SK-N-SH (cell line): Measurements from ENCODE around the gene ACTL8. TPM values are rescaled to one million over a fixed set of nuclear protein-coding genes. Genes with fewer than 3 reads are reported as not detected.
A peak's percentile ranks its signal among the peaks of the same experiment; 100 is the strongest.

Experiments
- CTCF ChIA-PET: fragments of 300-600, 350-600 bp; formaldehyde crosslinking; extraction: SDS; loops from one replicate; lab custom pipeline; 2021; lab: Yijun Ruan, JAX
- POLR2A ChIA-PET: fragments of 350-600 bp; sonication (Branson Sonifier 250); formaldehyde crosslinking; extraction: SDS; loops from one replicate; lab custom pipeline; 2020; ENCODE audit warnings: antibody characterized with exemption, inconsistent platforms; lab: Yijun Ruan, JAX
- DNase-seq: peaks from one replicate; pipeline ENCODE4 v3.0.0; 2012
- H2AFZ ChIP-seq: fragments of 200-600 bp; sonication (generic); 2 replicates; pipeline ENCODE4 v1.8.1; 2016; ENCODE audit warnings: antibody characterized with exemption, mild to moderate bottlenecking, low read depth
- H3F3A ChIP-seq: fragments of 200-600 bp; sonication (generic); replicated peaks from 2 replicates; pipeline ENCODE3; 2016; ENCODE audit warnings: antibody characterized with exemption, mild to moderate bottlenecking; ENCODE audit not compliant: insufficient read depth
- H3K27ac ChIP-seq, 2 experiments: fragments of 200-500 bp in 1 of 2; fragments of 200-600 bp in 1 of 2; sonication (Bioruptor generic) in 1 of 2; sonication (generic), shearing (Covaris generic) in 1 of 2; 2 replicates each; pipeline versions ENCODE4 v1.5.1 to v1.6.1; 2014 to 2016; ENCODE audit warnings: low read depth in 2 of 2, inconsistent platforms in 1 of 2, low read length in 1 of 2, mild to moderate bottlenecking in 1 of 2, mixed read lengths in 1 of 2
- H3K27me3 ChIP-seq: fragments of 200-600 bp; sonication (generic), shearing (Covaris generic); 2 replicates; pipeline ENCODE4 v1.6.1; 2016; ENCODE audit warnings: mixed run types; ENCODE audit not compliant: insufficient read depth
- H3K36me3 ChIP-seq, 2 experiments: fragments of 200-500 bp in 1 of 2; fragments of 200-600 bp in 1 of 2; sonication (Bioruptor generic) in 1 of 2; sonication (generic) in 1 of 2; replicated peaks in 1 of 2; 2 replicates each; pipeline versions ENCODE3 to v1.5.1; 2014 to 2016; ENCODE audit warnings: low read length in 1 of 2, mild to moderate bottlenecking in 1 of 2; ENCODE audit not compliant: insufficient read depth in 2 of 2, control insufficient read depth in 1 of 2
- H3K4me1 ChIP-seq, 2 experiments: fragments of 200-500 bp in 1 of 2; fragments of 200-600 bp in 1 of 2; sonication (Bioruptor generic) in 1 of 2; sonication (generic), shearing (Covaris generic) in 1 of 2; 2 replicates each; pipeline versions ENCODE4 v1.5.1 to v1.6.1; 2014 to 2016; ENCODE audit warnings: low read depth in 1 of 2, low read length in 1 of 2, mixed run types in 1 of 2; ENCODE audit not compliant: insufficient read depth in 2 of 2, control insufficient read depth in 1 of 2
- H3K4me2 ChIP-seq: fragments of 200-600 bp; sonication (generic), shearing (Covaris generic); 2 replicates; pipeline ENCODE4 v1.6.1; 2017; ENCODE audit warnings: mixed run types
- H3K4me3 ChIP-seq, 2 experiments: fragments of 200-500 bp in 1 of 2; fragments of 200-600 bp in 1 of 2; sonication (Bioruptor generic) in 1 of 2; sonication (generic), shearing (Covaris generic) in 1 of 2; 2 replicates each; pipeline versions ENCODE4 v1.5.1 to v1.8.1; 2014 to 2016; ENCODE audit warnings: low read depth in 2 of 2, inconsistent platforms in 1 of 2, low read length in 1 of 2, mild to moderate bottlenecking in 1 of 2, mixed read lengths in 1 of 2, moderate library complexity in 1 of 2
- H3K79me2 ChIP-seq: fragments of 200-600 bp; sonication (generic); 2 replicates; pipeline ENCODE4 v1.8.1; 2017; ENCODE audit warnings: mild to moderate bottlenecking; ENCODE audit not compliant: insufficient read depth
- H3K9ac ChIP-seq: fragments of 200-600 bp; sonication (generic); 2 replicates; pipeline ENCODE4 v1.6.1; 2017; ENCODE audit warnings: mixed run types
- H3K9me2 ChIP-seq: fragments of 200-600 bp; sonication (generic); 2 replicates; pipeline ENCODE4 v1.6.1; 2017; ENCODE audit warnings: mixed run types
- H3K9me3 ChIP-seq: fragments of 200-600 bp; sonication (generic); 2 replicates; pipeline ENCODE4 v1.6.1; 2017; ENCODE audit warnings: mixed run types, mild to moderate bottlenecking, moderate library complexity
- H4K20me1 ChIP-seq: fragments of 200-600 bp; sonication (generic); 2 replicates; pipeline ENCODE4 v1.6.1; 2017; ENCODE audit warnings: mild to moderate bottlenecking, mixed run types; ENCODE audit not compliant: insufficient read depth
- CHD2 ChIP-seq: fragments of 150-350 bp; IDR thresholded peaks from 2 replicates; pipeline ENCODE4 v1.6.1; 2018; ENCODE audit warnings: low read length; ENCODE audit not compliant: partially characterized antibody
- ELF1 ChIP-seq: IDR thresholded peaks from 2 replicates; pipeline ENCODE4 v1.4.0; 2012
- EZH2phosphoT487 ChIP-seq: fragments of 200-600 bp; sonication (generic); IDR thresholded peaks from 2 replicates; pipeline ENCODE4 v1.6.1; 2017; ENCODE audit warnings: low read depth, mixed run types, mild to moderate bottlenecking, antibody characterized with exemption, moderate library complexity, borderline replicate concordance
- FOSL2 ChIP-seq: IDR thresholded peaks from 2 replicates; pipeline ENCODE4 v1.4.0; 2012; ENCODE audit warnings: low read depth, mild to moderate bottlenecking, moderate library complexity, borderline replicate concordance
- FOXJ3 ChIP-seq: sonication (generic); formaldehyde crosslinking; IDR thresholded peaks from 2 replicates; pipeline ENCODE4 v1.5.1; 2020; ENCODE audit warnings: mild to moderate bottlenecking, missing genetic modification reagents
- FOXM1 ChIP-seq: IDR thresholded peaks from 2 replicates; pipeline ENCODE4 v1.4.0; 2012; ENCODE audit warnings: low read depth, mild to moderate bottlenecking
- GABPA ChIP-seq: IDR thresholded peaks from 2 replicates; pipeline ENCODE4 v1.4.0; 2012; ENCODE audit warnings: low read depth, mild to moderate bottlenecking
- JUND ChIP-seq: IDR thresholded peaks from 2 replicates; pipeline ENCODE4 v1.4.0; 2012
- NFIC ChIP-seq: IDR thresholded peaks from 2 replicates; pipeline ENCODE4 v1.4.0; 2012; ENCODE audit warnings: borderline replicate concordance
- NRF1 ChIP-seq: IDR thresholded peaks from 2 replicates; pipeline ENCODE4 v1.6.1; 2012; ENCODE audit warnings: low read depth, mild to moderate bottlenecking, low read length
- POLR2AphosphoS5 ChIP-seq: IDR thresholded peaks from 2 replicates; pipeline ENCODE4 v1.6.1; 2012; ENCODE audit warnings: low read depth, low read length
- RXRA ChIP-seq: IDR thresholded peaks from 2 replicates; pipeline ENCODE4 v1.4.0; 2012; ENCODE audit warnings: low read depth, mild to moderate bottlenecking, borderline replicate concordance
- SIN3A ChIP-seq: IDR thresholded peaks from 2 replicates; pipeline ENCODE4 v1.6.1; 2012; ENCODE audit warnings: low read depth, mild to moderate bottlenecking, low read length, moderate library complexity, borderline replicate concordance
- TEAD4 ChIP-seq: IDR thresholded peaks from 2 replicates; pipeline ENCODE4 v1.4.0; 2012; ENCODE audit warnings: mild to moderate bottlenecking, borderline replicate concordance; ENCODE audit not compliant: insufficient read depth
- YY1 ChIP-seq: IDR thresholded peaks from 2 replicates; pipeline ENCODE4 v1.4.0; 2012; ENCODE audit warnings: low read depth, mild to moderate bottlenecking
- WGBS: methylation state at CpG from one replicate; pipeline ENCODE4 v1.1.6; 2017; ENCODE audit warnings: low lambda C conversion rate; 5-methylcytosine and 5-hydroxymethylcytosine counted together
- polyA plus RNA-seq, 3 experiments: library from polyadenylated mRNA; depleted of rRNA; stranded (reverse); fragments of >200 nt; gene quantifications; 2 replicates each; pipeline ENCODE4 v1.2.3, GENCODE V29; 2012
- TF ChIP-seq, protein P1 (sequence below): fragments of 200-600 bp; sonication (generic); IDR thresholded peaks from 2 replicates; pipeline ENCODE4 v1.6.1; 2017; ENCODE audit warnings: antibody characterized with exemption, mild to moderate bottlenecking, moderate library complexity
- TF ChIP-seq, protein P2 (sequence below): IDR thresholded peaks from 2 replicates; pipeline ENCODE4 v1.4.0; 2012; ENCODE audit warnings: low read depth, borderline replicate concordance
- TF ChIP-seq, protein P3 (sequence below): IDR thresholded peaks from 2 replicates; pipeline ENCODE4 v1.4.0; 2012; ENCODE audit warnings: low read depth
- TF ChIP-seq, protein P4 (sequence below): IDR thresholded peaks from 2 replicates; pipeline ENCODE4; 2012
- TF ChIP-seq, protein P5 (sequence below): IDR thresholded peaks from 2 replicates; pipeline ENCODE4 v1.4.0; 2012; ENCODE audit warnings: low read depth, borderline replicate concordance

ACTL8 gene
- polyA plus RNA-seq, 1 of the 3 experiments (the other 2 are of a cell fraction), result 0.05 TPM

DNA sequence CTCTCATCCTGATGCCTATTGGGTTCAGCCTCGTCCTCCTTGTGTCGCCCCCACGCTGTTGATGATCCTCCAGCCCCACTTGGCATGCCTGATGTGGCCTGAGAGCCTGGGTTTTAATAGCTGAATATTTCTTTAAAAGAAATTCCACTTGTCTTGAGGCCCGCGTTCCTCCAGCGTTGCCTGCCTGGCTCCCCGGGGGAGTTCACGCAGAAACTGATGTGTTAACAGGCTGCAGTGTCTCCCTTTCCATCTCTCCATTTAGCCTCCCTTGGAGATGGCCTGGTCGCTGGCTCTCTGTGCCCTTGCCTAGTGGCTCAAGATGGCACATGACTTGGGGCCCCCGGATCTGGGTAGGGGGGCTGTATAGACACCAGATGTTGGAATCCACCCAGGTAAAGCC is 9.5 kb downstream of the ACTL8 start:
- Histone ChIP-seq H3K27ac (no peak overlapping the region), H3K4me2 (no peak overlapping the region), H3K36me3 (no peaks in the 10 kb centered on the region), H3K9me3 (no peaks in the 10 kb centered on the region), H4K20me1 (no peaks in the 10 kb centered on the region), H3K4me1 (peaks cover 0 to 11% of the 10 kb centered on the region in 2 experiments; a peak in 3 of 4 replicates), H3K79me2 (no peaks in the 10 kb centered on the region), H3K9ac (no peak overlapping the region), H2AFZ (no peak overlapping the region), H3K27me3 (no peaks in the 10 kb centered on the region), H3K4me3 (no peak overlapping the region), H3K9me2 (no peaks in the 10 kb centered on the region), H3F3A (peaks cover 3% of the 10 kb centered on the region)
- ChIA-PET CTCF (interaction anchor here (1.0 to 1.8 kb wide), 2 partner anchors 62 to 103 kb away, joined by 3 to 7 read pairs; no protein-coding TSS in a partner anchor), POLR2A (interaction anchor here (1.5 kb wide), 1 partner anchor 8 kb away, joined by 4 read pairs; no protein-coding TSS in a partner anchor)
- 98% methylated on average over 9 of the region's 10 CpGs for whole genome bisulfite sequencing
- TF ChIP-seq, protein P1, sequence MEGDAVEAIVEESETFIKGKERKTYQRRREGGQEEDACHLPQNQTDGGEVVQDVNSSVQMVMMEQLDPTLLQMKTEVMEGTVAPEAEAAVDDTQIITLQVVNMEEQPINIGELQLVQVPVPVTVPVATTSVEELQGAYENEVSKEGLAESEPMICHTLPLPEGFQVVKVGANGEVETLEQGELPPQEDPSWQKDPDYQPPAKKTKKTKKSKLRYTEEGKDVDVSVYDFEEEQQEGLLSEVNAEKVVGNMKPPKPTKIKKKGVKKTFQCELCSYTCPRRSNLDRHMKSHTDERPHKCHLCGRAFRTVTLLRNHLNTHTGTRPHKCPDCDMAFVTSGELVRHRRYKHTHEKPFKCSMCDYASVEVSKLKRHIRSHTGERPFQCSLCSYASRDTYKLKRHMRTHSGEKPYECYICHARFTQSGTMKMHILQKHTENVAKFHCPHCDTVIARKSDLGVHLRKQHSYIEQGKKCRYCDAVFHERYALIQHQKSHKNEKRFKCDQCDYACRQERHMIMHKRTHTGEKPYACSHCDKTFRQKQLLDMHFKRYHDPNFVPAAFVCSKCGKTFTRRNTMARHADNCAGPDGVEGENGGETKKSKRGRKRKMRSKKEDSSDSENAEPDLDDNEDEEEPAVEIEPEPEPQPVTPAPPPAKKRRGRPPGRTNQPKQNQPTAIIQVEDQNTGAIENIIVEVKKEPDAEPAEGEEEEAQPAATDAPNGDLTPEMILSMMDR, result no peak
- TF ChIP-seq EZH2phosphoT487 (no peak), ELF1 (no peak), FOXM1 (no peak), YY1 (no peak), CHD2 (no peak), FOXJ3 (CRISPR knock-in tag) (no peak)
- TF ChIP-seq, protein P2, sequence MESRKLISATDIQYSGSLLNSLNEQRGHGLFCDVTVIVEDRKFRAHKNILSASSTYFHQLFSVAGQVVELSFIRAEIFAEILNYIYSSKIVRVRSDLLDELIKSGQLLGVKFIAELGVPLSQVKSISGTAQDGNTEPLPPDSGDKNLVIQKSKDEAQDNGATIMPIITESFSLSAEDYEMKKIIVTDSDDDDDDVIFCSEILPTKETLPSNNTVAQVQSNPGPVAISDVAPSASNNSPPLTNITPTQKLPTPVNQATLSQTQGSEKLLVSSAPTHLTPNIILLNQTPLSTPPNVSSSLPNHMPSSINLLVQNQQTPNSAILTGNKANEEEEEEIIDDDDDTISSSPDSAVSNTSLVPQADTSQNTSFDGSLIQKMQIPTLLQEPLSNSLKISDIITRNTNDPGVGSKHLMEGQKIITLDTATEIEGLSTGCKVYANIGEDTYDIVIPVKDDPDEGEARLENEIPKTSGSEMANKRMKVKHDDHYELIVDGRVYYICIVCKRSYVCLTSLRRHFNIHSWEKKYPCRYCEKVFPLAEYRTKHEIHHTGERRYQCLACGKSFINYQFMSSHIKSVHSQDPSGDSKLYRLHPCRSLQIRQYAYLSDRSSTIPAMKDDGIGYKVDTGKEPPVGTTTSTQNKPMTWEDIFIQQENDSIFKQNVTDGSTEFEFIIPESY, result no peak
- TF ChIP-seq, protein P3, sequence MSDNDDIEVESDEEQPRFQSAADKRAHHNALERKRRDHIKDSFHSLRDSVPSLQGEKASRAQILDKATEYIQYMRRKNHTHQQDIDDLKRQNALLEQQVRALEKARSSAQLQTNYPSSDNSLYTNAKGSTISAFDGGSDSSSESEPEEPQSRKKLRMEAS, result no peak
- no peak for DNase-seq

DNA sequence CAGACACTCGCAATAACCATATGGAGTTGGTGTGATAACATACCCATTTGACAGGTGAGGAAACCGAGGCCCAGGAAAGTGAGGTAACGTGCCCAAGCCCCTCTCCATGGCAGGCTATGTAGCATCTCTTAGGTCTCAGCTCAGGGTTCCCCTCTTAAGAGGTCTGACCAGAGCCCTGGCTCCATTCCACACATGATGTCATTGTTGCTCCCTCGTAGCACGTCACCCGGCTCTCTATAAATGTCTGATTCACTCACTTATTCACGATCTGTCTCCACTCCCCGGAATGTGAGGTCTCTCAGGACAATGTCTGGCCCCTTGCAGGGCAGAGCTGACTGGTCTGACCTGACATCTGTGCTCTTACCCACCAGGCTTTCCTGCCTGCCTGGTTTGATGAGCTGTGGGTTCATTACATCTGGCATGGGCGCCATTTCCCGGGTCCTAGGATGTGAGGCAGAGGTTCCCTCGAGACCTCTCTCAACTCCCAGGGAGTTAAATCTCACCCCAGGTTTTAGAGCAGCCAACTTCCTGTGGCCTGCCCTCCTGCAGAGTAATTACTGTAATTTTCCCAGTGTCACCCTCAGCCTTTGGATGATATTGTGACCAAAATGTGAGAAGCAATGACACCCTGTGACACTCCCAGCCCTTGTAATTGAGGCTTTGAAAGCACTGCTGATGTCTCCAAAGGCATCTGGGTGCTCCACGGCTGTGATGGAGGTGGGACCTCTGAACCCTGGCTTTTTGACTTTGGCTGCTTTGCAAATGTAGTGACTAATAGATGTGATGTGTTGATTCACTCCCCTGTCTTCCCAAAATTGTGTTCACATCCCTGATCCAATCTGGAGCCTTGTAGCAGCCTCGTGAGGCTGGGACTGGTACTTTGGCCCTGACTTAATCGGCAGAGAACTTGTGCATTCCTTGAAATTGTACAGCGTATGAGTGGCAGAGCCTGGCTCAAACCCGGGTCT is 10.6 kb downstream of the ACTL8 start:
- no peak overlapping the region for H3K4me3 ChIP-seq
- peak overlapping the region; percentile 25; the same call in 1 of the 2 replicates for H3K9ac ChIP-seq
- no peaks in the 10 kb centered on the region for H3K36me3 ChIP-seq
- H3K27ac ChIP-seq, result peak overlapping the region in 1 of 2 experiments; percentile 60; a peak in 2 of 4 replicates
- H3K79me2 ChIP-seq, result no peaks in the 10 kb centered on the region
- WGBS, result 32% methylated on average over 15 of the region's 16 CpGs
- ChIA-PET CTCF (no interaction called here), POLR2A (no interaction called here)
- H4K20me1 ChIP-seq, result no peaks in the 10 kb centered on the region
- H3K27me3 ChIP-seq, result no peaks in the 10 kb centered on the region
- no peaks in the 10 kb centered on the region for H3K9me3 ChIP-seq
- peaks cover 3% of the 10 kb centered on the region for H3F3A ChIP-seq
- H3K4me1 ChIP-seq, result peaks cover 0 to 11% of the 10 kb centered on the region in 2 experiments; a peak in 3 of 4 replicates
- no peak for DNase-seq
- 0 out of 2 replicates have a peak overlapping the region, but pooled peaks have one; percentile 9 for H3K4me2 ChIP-seq
- H2AFZ ChIP-seq, result 0 out of 2 replicates have a peak overlapping the region, but pooled peaks have one; percentile 3
- H3K9me2 ChIP-seq, result no peaks in the 10 kb centered on the region
- TF ChIP-seq RXRA (peak; percentile 48; the same call in 1 of the 2 replicates), SIN3A (no peak), NRF1 (no peak), GABPA (no peak), FOSL2 (peak; percentile 67), POLR2AphosphoS5 (no peak; the same call in 1 of the 2 replicates), NFIC (peak; percentile 75), TEAD4 (peak; percentile 36; the same call in 1 of the 2 replicates), JUND (peak; percentile 59)
- TF ChIP-seq, protein P4, sequence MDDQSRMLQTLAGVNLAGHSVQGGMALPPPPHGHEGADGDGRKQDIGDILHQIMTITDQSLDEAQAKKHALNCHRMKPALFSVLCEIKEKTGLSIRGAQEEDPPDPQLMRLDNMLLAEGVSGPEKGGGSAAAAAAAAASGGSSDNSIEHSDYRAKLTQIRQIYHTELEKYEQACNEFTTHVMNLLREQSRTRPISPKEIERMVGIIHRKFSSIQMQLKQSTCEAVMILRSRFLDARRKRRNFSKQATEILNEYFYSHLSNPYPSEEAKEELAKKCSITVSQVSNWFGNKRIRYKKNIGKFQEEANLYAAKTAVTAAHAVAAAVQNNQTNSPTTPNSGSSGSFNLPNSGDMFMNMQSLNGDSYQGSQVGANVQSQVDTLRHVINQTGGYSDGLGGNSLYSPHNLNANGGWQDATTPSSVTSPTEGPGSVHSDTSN, result peak; percentile 66
- TF ChIP-seq, protein P3, result no peak
- TF ChIP-seq, protein P5, sequence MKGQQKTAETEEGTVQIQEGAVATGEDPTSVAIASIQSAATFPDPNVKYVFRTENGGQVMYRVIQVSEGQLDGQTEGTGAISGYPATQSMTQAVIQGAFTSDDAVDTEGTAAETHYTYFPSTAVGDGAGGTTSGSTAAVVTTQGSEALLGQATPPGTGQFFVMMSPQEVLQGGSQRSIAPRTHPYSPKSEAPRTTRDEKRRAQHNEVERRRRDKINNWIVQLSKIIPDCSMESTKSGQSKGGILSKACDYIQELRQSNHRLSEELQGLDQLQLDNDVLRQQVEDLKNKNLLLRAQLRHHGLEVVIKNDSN, result no peak
